Muscle of back (tissue), 13 donors: ENCODE data around the gene NKG7. TPM values are rescaled to one million over a fixed set of nuclear protein-coding genes. Genes with fewer than 3 reads are reported as not detected.
"Not testable (repeated sequence)": the region's sequence is repeated elsewhere in the genome, so short reads cannot be mapped to it uniquely, and the experiment has no call there.

Experiments
- DNase-seq, 3 donors: peaks; one replicate each; pipeline versions ENCODE4 v3.0.0 to v3.0.0-alpha.2; 2013
- long read RNA-seq, 9 donors: transcript quantifications; one replicate each; lab custom pipeline, GENCODE V29; 2026
- polyA plus RNA-seq, 10 donors: library from polyadenylated mRNA; unstranded; fragments of 120-200 nt; gene quantifications; one replicate each; pipeline ENCODE4 v1.2.1, GENCODE V29; 2013; ENCODE audit not compliant: insufficient read length in 10 of 10

Gene NKG7
- polyA plus RNA-seq, result 1 to 10 TPM; 1.2 to 5.1 (median 2.2) TPM
- long read RNA-seq, donor 1, partial matches to known transcripts, result 0 of 2 reads
- long read RNA-seq, donor 1, other reads (novel, unspliced or antisense), result 0 of 2 reads
- long read RNA-seq, donor 2, partial matches to known transcripts, result 0 of 4 reads
- long read RNA-seq, donor 2, other reads (novel, unspliced or antisense), result 0 of 4 reads
- long read RNA-seq, donor 3, result 0 reads
- long read RNA-seq, donor 4, result 0 reads
- long read RNA-seq, donor 5, partial matches to known transcripts, result 0 of 2 reads
- long read RNA-seq, donor 5, other reads (novel, unspliced or antisense), result 0 of 2 reads
- long read RNA-seq, donor 6, partial matches to known transcripts, result 0 of 2 reads
- long read RNA-seq, donor 6, other reads (novel, unspliced or antisense), result 0 of 2 reads
- long read RNA-seq, donor 7, partial matches to known transcripts, result 0 of 1 reads
- long read RNA-seq, donor 7, other reads (novel, unspliced or antisense), result 0 of 1 reads
- long read RNA-seq, donor 8, result 0 reads
- long read RNA-seq, donor 9, result 0 reads

DNA sequence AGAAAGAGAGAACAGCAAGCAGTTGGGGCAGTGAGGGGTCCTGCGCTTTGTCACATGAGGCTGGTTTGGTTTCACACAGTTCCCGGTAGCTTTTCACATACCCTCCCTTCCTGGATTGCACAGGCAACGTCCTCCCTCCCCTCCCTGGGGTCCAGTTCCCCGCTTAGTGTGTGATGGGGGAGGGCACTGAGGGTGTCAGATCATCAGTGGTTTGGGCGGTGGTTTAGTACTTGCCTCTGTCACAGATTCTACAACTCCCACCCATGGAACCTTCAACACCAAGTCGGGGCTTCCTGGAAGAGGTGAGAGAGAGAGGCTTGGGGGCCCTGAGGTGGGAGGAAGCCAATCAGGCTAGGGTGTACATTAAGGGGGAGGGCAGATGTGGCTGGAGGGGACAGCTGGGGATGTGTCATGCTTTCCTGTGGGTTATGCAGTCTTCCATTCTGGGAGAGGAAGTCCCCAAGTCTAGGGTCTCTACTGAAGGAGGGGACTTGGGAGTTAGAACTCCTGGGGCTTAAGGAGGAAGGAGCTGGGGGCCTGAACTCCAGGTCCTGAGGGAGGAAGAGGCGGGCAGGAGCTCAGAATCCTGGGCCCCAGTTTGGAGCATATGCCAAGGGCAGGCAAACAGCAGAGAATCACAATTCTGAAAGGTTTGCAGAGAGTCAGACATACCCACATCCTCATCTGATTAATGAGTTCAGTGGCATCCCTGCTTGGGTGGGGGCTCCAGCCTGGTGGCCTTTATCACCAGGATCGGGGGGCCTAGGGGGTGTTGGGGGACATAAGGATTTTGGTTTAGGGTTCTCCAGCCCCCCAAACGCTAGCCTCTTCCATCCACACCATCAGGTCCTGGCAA, at the start of gene NKG7:
Gene NKG7 (minus strand): TSS at position 6 of the 856 bp plus-strand sequence. CDS start 119 bp downstream, outside the sequence.
- DNase-seq, result no peak

DNA sequence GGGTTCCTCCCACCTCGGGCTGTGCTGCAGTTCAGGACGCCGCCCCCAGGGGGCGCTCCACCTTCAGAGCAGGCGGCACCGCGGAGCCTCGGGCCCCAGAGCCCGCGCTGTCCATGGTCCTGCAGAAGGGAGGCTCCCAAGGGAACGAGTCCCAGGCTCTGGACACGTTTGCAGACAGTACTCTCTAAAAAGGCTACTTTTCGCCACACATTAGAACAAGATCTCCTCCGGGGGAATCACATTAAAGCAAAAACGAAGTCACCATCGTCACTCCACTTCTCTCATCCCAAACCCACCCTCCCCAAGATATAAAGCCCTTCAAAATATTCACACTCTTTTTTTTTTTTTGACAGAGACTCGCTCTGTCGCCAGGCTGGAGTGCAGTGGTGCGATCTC, 49.6 kb upstream of the NKG7 start:
- peak; percentile 47 to 76 (median 64) for DNase-seq

DNA sequence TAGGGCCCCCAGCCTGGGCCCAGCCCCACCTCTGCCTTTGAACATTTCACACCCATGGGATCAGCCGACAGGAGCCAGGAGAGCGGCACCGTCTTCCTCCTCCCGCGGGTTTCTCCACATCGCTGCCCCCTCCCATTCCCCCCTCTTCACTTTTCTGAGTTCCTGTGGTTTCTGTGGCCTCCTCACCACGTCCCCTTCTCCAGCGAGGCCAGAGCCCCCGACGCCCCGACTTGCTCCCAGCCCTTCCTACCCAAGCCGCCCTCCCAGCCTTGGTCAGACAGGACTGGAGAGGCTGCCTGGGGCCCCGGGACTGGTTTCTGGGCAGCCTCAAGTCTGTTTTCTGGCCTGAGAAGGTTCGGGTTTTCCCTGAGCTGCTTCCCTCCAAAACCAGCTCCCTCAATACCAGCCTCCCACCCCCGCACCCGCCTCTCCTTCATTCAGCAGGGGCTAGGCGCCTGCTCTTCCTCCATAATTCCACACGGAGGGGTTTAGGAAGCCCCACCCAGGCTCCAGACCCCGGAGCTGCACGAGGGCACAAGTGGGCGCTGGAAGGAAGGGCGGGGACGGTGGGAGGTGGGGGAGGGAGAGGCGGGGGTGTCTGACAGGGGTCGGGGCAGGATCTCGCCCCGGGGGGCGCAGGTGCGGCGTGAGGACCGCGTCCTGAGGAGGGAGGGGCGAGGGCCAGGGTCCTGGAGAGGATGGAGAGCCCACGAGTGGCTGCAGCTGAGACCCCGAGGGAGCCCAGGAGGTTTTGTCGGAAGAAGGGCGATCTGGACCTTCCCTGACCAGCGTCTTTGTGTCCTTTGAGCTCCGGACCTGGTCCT, 49.0 kb upstream of the NKG7 start:
- DNase-seq, result no peak

DNA sequence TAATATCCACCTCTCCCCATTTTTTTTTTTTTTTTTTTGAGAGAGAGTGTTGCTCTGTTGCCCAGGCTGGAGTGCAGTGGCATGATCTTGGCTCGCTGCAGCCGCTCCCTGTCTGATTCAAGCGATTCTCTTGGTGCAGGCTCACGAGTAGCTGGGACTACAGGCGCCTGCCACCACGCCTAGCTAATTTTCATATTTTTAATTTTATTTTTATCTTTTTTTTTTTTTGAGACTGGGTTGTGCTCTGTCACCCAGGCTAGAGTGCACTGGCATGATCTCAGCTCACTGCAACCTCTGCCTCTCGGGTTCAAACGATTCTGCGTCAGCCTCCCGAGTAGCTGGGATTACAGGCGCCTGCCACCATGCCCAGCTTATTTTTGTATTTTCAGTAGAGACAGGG, 48.1 kb upstream of the NKG7 start:
- not testable (repeated sequence) for DNase-seq

DNA sequence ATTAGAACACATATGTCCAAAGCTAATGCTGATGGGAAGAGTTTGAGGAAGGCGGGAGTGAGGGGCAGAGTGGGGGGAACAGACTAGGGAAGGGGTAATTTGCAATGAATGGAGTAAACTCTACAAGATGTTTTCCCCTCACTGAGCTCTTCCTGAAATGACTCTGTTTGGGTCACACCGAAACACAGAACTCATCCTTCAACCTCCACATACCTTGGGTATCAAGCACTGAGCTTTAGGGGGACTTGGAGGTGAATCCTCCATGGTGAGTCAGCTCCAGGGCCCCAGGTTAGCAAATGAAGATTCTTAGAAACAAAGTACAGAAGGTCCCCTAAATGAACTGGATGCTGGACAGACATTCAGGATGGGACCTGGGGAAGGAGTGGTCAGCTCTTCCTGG, 46.3 kb upstream of the NKG7 start:
- DNase-seq, result no peak

GRCh38 chr19:51417810-51418157, 45.3 kb upstream of the NKG7 start:
- DNase-seq, result no peak

- peak in 1 of 3 donors; percentile 38 for DNase-seq
Measured at GRCh38 chr19:51417107-51417809, 44.8 kb upstream of the NKG7 start, which contains the start of gene SIGLEC10. Gene SIGLEC10, minus strand, starts transcription at chr19:51417642. Its CDS starts 61 bp downstream, at chr19:51417581.

- DNase-seq, result not testable (repeated sequence)
Measured at GRCh38 chr19:51416422-51416821, 44.0 kb upstream of the NKG7 start.

DNA sequence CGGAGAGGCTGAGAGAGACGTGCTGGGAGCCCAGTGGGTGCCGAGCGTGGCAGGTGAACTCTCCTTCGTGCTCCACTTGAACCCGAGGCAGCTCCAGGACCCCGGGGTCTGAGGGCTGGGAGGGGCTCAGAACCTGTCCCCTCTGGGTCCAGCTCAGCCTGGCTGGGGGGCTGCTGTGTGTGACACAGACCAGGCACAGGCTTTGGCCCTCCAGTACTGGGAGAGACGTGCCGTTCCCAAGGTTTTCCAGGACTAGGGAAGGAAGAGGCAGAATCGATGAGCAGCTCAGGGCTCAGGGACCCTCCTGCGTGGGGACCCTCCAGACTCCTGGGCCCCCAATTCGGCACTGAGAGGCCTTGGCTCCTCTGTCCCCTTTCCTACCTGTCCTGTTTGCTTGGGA, 42.7 kb upstream of the NKG7 start:
- no peak for DNase-seq

DNA sequence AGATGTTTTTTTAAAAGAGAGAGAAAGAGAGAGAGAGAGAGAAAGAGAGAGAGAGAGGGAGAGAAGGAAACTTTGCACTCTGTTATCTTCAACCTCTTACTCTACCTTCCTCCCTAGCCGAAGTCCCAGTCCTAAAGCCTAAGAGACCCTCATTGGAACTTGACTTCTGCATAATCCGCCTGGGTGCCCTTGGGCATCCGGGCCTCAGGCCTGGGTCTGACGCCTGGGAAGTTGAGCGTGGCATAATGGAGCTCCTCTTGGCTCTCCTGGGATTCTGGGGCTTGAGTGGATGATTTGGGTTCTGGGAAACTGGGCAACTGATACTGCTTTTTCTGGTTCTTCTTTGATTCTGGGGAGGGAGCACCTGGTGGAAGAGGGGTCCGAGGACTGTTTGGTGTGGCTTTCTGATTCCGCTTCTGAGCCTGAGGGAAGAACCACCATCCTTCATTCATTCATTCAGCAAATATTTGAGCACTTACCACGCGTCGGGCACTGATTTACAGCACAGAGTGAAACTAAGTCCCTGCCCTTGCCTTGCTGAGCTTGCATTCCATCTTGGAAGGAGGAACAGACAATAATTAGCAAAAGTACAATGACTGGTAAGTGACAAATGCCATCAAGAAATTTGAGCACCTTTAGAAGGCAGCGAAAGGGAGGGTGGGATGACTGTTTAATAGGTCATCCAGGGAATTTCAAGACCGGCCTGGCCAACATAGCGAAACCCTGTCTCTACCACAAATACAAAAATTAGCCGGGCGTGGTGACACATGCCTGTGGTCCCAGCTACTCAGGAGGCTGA, 38.7 kb upstream of the NKG7 start:
- DNase-seq, result no peak

DNA sequence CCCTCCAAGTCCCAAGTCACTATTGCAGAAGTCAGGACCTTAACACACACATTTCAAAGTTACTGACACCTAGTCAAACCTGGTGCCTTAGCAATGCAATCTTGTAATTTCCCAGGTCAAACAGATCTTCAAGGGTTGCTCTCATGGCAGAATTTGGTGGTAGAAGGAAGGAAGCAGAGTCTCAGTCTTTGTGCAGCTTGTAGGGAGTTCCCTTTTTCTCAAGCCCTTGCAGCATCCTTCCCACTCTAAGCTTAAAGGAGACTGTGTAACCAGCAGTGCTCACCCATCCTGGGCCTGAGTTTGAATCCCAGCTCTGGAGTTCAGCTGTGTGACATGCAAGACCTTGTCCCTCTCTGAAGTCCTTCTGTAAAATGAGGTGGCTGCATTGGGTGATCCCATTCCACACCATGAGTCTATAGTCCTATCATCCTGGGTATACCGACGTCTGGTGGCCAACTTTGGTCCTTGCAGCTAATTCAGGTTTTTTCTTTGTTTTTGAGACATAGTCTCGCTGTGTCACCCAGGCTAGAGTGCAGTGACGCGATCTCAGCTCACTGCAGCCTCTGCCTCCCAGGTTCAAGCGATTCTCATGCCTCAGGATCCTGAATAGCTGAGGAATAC, 35.2 kb upstream of the NKG7 start:
- no peak for DNase-seq

DNA sequence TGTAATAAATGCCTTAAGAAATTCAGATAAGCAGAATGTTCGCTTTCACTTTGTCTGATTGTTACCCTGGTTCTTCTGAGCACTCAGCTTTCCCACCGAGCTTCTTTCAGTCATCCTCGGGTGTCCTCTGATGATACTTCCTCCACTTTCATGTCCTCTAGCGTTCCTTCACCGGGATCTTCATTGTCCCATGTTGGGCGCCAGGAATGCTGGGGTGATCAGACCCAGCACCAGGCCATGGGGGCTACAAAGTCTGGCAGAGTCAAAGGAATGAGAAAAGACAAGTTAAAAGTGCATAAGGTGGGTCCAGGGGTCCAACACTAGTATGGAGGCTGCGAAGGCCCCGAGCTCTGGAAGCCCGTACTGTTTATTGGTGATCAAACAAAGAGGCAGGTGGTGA, 29.7 kb upstream of the NKG7 start:
- no peak for DNase-seq

GRCh38 chr19:51399936-51400335, 27.5 kb upstream of the NKG7 start:
- not testable (repeated sequence) for DNase-seq

GRCh38 chr19:51399231-51399630, 26.8 kb upstream of the NKG7 start:
- DNase-seq, result no peak

GRCh38 chr19:51398096-51398704, 25.7 kb upstream of the NKG7 start:
- DNase-seq, result peak in 1 of 3 donors; percentile 17

DNA sequence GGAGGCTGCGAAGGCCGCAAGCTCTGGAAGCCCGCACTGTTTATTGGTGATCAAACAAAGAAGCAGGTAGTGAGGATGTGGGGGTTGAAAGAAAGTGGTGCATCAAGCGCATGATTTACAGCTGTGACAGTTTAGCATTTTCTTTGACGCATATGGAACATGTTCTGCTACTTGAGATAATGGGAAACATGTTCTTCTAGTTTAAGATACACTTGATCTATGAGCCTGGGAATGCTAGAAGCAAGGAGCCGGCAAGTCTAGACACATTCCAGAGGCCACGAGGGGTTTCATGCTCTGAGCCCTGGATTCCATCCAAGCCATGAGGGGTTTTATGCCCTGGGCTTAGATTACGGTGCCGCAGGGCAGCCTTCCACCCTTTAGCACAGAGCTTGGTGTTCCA, 25.0 kb upstream of the NKG7 start:
- not testable (repeated sequence) for DNase-seq

DNA sequence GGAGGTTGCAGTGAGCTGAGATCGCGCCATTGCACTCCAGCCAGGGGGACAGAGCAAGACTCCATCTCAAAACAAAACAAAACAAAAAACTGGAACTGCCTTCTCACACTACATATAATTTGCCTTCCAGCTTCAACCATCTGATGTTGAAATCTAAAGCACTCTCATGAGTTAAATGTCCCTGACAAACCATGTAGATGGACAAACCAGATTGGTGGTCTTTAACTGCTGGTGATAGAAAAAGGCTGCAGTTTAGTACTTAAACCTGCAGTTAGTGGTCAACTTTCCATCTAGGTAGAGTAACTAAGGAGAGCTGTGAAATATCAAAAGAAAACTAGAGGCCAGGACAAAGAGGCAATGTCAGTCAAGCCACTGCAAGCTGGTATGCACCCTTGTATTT, 23.7 kb upstream of the NKG7 start:
- no peak for DNase-seq

DNA sequence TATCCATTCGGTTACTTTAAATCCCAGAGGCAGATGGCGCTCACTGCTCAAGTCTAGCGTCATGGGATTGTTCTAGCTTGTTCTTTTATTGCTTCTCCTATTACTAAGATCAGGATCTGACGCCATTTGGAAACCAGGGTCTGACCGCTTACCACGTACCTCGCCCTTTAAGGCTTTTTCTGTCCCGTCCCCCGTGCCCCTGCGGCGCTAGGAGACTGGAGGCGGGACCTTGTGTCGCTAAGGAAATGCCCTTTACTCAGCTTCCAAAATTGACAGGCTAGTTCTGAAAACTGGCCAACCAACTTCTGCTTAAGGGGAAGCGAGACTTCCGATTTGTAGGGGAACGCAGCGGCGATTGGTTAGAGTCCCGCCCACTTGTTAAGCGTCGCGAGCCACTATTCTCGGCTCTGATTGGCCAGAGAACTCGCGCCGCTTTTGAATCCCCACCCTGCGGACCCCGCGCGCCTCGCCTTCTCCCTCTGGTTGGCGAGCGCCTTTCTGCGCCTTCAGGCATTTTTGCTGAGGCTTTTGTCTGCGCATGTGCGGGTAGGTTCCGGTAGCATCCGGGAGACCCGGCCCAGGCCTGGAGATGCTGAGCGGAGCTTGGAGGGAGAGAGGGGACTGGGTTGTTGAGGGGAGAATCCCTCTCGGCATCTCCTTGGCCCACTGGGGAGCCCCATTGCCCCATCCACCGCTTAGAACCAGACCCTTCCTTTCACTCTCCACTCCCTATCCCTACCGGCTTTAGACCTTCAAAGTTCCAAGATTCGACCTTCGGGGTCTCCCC, 21.8 kb upstream of the NKG7 start:
- DNase-seq, result peak; percentile 96 to 99 (median 99)
